Uterus (tissue), 2 donors: Measurements from ENCODE around the gene SF3B2.

ENCODE experiments used
- POLR2A ChIP-seq, 2 donors: fragments of 450-650 bp; IDR thresholded peaks; one replicate each; pipeline ENCODE4 v1.6.1; 2016; ENCODE audit warnings: antibody characterized with exemption in 2 of 2, mild to moderate bottlenecking in 1 of 2, moderate library complexity in 1 of 2
- TF ChIP-seq, protein P1 (sequence below), 4 experiments: fragments of 200-600 bp in 2 of 4; fragments of 450-650 bp in 2 of 4; sonication (generic) in 2 of 4; IDR thresholded peaks; one replicate each; pipeline ENCODE4 v1.5.1; 2016 to 2019; ENCODE audit warnings: antibody characterized with exemption in 4 of 4, mild to moderate bottlenecking in 2 of 4, moderate library complexity in 1 of 4

DNA sequence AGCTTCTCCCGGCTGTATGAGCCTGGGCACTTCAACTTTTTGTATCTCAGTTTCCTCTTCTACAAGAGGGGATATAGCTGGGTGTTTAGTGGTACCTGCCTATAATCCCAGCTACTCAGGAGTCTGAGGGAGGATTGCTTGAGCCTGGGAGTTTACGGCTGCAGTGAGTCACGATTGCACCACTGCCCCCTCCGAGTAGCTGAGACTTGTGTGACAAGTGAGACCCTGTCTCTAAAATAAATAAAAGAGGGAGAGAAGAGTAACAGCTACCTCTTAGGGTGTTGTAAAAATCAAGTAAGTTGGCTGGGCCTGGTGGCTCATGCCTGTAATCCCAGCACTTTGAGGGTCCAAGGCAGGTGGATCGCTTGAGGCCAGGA lies 15.8 kb upstream of the SF3B2 start:
- TF ChIP-seq POLR2A (IDR thresholded peaks at IDR 0.05) = no peak
- TF ChIP-seq, protein P1, sequence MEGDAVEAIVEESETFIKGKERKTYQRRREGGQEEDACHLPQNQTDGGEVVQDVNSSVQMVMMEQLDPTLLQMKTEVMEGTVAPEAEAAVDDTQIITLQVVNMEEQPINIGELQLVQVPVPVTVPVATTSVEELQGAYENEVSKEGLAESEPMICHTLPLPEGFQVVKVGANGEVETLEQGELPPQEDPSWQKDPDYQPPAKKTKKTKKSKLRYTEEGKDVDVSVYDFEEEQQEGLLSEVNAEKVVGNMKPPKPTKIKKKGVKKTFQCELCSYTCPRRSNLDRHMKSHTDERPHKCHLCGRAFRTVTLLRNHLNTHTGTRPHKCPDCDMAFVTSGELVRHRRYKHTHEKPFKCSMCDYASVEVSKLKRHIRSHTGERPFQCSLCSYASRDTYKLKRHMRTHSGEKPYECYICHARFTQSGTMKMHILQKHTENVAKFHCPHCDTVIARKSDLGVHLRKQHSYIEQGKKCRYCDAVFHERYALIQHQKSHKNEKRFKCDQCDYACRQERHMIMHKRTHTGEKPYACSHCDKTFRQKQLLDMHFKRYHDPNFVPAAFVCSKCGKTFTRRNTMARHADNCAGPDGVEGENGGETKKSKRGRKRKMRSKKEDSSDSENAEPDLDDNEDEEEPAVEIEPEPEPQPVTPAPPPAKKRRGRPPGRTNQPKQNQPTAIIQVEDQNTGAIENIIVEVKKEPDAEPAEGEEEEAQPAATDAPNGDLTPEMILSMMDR (IDR thresholded peaks at IDR 0.05) = no peak
